H1 (cell line): Measurements from ENCODE around the gene PDCD5.

ENCODE experiments used
- CHD2 ChIP-seq: IDR thresholded peaks from 2 replicates; pipeline ENCODE4 v1.6.1; 2012; ENCODE audit warnings: low read length, improper control_type of control experiment
- EGR1 ChIP-seq: IDR thresholded peaks from 2 replicates; pipeline ENCODE4 v1.6.1; 2011; ENCODE audit warnings: low read depth, low read length, borderline replicate concordance
- EZH2 ChIP-seq: fragments of 200-600 bp; sonication (generic); IDR thresholded peaks from 2 replicates; pipeline ENCODE4 v1.7.1; 2012; ENCODE audit warnings: low read depth, mild to moderate bottlenecking, moderate library complexity, low read length, inconsistent platforms; ENCODE audit not compliant: severe bottlenecking
- POLR2A ChIP-seq, 2 experiments: IDR thresholded peaks; 1 replicate in 1 of 2; 2 replicates in 1 of 2; pipeline ENCODE4 v1.6.1; 2011; ENCODE audit warnings: low read depth in 2 of 2, low read length in 2 of 2, mild to moderate bottlenecking in 2 of 2; ENCODE audit errors: control extremely low read depth in 1 of 2
- POLR2AphosphoS5 ChIP-seq: IDR thresholded peaks from 2 replicates; pipeline ENCODE4 v1.6.1; 2011; ENCODE audit warnings: low read depth, low read length
- TAF1 ChIP-seq: IDR thresholded peaks from 2 replicates; pipeline ENCODE4 v1.6.1; 2011; ENCODE audit warnings: mild to moderate bottlenecking, low read depth, low read length
- TF ChIP-seq, protein P1 (sequence below): IDR thresholded peaks from 2 replicates; pipeline ENCODE4 v1.6.1; 2012; ENCODE audit warnings: low read length, inconsistent platforms
- TF ChIP-seq, protein P2 (sequence below), 3 experiments: IDR thresholded peaks; 1 replicate in 2 of 3; 2 replicates in 1 of 3; pipeline versions ENCODE4 v1.5.1 to v1.6.1; 2011; ENCODE audit warnings: low read length in 3 of 3, mild to moderate bottlenecking in 3 of 3, inconsistent platforms in 2 of 3, low read depth in 1 of 3, moderate library complexity in 1 of 3; ENCODE audit not compliant: insufficient read depth in 1 of 3; ENCODE audit errors: control extremely low read depth in 1 of 3
- TF ChIP-seq, protein P3 (sequence below): IDR thresholded peaks from 2 replicates; pipeline ENCODE4 v1.6.1; 2012; ENCODE audit warnings: inconsistent platforms

DNA sequence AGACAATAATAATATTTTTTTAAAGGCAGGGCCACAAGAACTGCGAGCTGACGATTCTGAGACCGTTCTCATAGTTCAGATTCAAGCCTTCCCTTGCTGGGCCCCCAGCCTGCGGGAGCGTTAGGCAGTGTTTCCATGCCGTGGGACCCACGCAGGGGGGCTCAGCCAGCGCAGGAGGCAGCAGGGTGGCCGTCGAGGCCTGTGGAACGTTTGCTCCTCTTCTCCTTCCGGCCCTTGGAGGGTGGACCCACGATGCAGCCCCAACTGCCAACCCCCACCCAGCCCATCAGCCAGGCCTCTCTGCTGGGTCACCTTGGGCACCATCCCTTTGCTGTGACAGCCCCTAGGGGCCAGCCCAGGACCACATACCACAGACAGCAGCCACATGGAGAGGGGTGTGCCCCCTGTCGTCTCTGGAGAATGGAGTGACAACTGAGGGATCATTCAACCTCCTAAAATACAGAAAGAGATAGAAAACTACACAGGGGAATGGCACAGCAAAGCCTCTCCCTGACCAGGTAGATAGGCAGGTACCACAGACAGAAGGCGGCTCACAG is 46.8 kb downstream of the PDCD5 start:
- no peak for TF ChIP-seq CHD2
- TF ChIP-seq, protein P1, sequence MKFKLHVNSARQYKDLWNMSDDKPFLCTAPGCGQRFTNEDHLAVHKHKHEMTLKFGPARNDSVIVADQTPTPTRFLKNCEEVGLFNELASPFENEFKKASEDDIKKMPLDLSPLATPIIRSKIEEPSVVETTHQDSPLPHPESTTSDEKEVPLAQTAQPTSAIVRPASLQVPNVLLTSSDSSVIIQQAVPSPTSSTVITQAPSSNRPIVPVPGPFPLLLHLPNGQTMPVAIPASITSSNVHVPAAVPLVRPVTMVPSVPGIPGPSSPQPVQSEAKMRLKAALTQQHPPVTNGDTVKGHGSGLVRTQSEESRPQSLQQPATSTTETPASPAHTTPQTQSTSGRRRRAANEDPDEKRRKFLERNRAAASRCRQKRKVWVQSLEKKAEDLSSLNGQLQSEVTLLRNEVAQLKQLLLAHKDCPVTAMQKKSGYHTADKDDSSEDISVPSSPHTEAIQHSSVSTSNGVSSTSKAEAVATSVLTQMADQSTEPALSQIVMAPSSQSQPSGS, result no peak
- TF ChIP-seq, protein P2, sequence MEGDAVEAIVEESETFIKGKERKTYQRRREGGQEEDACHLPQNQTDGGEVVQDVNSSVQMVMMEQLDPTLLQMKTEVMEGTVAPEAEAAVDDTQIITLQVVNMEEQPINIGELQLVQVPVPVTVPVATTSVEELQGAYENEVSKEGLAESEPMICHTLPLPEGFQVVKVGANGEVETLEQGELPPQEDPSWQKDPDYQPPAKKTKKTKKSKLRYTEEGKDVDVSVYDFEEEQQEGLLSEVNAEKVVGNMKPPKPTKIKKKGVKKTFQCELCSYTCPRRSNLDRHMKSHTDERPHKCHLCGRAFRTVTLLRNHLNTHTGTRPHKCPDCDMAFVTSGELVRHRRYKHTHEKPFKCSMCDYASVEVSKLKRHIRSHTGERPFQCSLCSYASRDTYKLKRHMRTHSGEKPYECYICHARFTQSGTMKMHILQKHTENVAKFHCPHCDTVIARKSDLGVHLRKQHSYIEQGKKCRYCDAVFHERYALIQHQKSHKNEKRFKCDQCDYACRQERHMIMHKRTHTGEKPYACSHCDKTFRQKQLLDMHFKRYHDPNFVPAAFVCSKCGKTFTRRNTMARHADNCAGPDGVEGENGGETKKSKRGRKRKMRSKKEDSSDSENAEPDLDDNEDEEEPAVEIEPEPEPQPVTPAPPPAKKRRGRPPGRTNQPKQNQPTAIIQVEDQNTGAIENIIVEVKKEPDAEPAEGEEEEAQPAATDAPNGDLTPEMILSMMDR (IDR thresholded peaks at IDR 0.05; ENCODE audit: control extremely low read depth in 1 of 3, insufficient read depth in 1 of 3, low read depth in 1 of 3, low read length in 3 of 3), result no peak
- TF ChIP-seq EGR1, result no peak
- TF ChIP-seq EZH2, result no peak
- no peak for TF ChIP-seq POLR2AphosphoS5
- TF ChIP-seq, protein P3, sequence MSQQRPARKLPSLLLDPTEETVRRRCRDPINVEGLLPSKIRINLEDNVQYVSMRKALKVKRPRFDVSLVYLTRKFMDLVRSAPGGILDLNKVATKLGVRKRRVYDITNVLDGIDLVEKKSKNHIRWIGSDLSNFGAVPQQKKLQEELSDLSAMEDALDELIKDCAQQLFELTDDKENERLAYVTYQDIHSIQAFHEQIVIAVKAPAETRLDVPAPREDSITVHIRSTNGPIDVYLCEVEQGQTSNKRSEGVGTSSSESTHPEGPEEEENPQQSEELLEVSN, result no peak
- TF ChIP-seq TAF1, result no peak
- no peak for TF ChIP-seq POLR2A (IDR thresholded peaks at IDR 0.05; ENCODE audit: control extremely low read depth in 1 of 2, low read depth in 2 of 2, low read length in 2 of 2)
